ENCODE results near the gene ITGB6. TPM values are rescaled to one million over a fixed set of nuclear protein-coding genes. Genes with fewer than 3 reads are reported as not detected.

ITGB6 gene
- total and polyA plus RNA-seq, 4 donors = 0.06 to 1.4 (median 0.25) TPM

- H3K4me3 ChIP-seq (ENCODE audit: low read depth, low read length) = no peak overlapping the region
- H3K36me3 ChIP-seq (ENCODE audit: control insufficient read depth, insufficient read depth, low read length) = no peaks in the 10 kb centered on the region
- DNase-seq (ENCODE audit: low read depth in 4 of 6, low spot score in 6 of 6) = no peak
- H3K9me3 ChIP-seq (ENCODE audit: control insufficient read depth, insufficient read depth, low read length) = no peaks in the 10 kb centered on the region
- no CpG with 5 or more reads among the region's 2 CpGs for WGBS (ENCODE audit: insufficient coverage)
- H3K27ac ChIP-seq (ENCODE audit: low read depth, low read length) = no peak overlapping the region
- no peaks in the 10 kb centered on the region for H3K4me1 ChIP-seq (ENCODE audit: control insufficient read depth, insufficient read depth, low read length)
- H3K27me3 ChIP-seq (ENCODE audit: control insufficient read depth, insufficient read depth, low read length) = no peaks in the 10 kb centered on the region
Measured at GRCh38 chr2:160053946-160054345, 146.1 kb downstream of the ITGB6 start.

- WGBS (ENCODE audit: insufficient coverage) = no CpG with 5 or more reads among the region's 2 CpGs
- Histone ChIP-seq H3K27ac (ENCODE audit: low read depth, low read length) (no peak overlapping the region), H3K36me3 (ENCODE audit: control insufficient read depth, insufficient read depth, low read length) (no peaks in the 10 kb centered on the region), H3K27me3 (ENCODE audit: control insufficient read depth, insufficient read depth, low read length) (no peaks in the 10 kb centered on the region), H3K4me1 (ENCODE audit: control insufficient read depth, insufficient read depth, low read length) (no peaks in the 10 kb centered on the region), H3K4me3 (ENCODE audit: low read depth, low read length) (no peak overlapping the region), H3K9me3 (ENCODE audit: control insufficient read depth, insufficient read depth, low read length) (no peaks in the 10 kb centered on the region)
- DNase-seq (ENCODE audit: low read depth in 4 of 6, low spot score in 6 of 6) = no peak
Measured at GRCh38 chr2:160052531-160052930, 147.5 kb downstream of the ITGB6 start.

GRCh38 chr2:160051371-160051800 is 148.7 kb downstream of the ITGB6 start:
- Histone ChIP-seq H3K4me1 (ENCODE audit: control insufficient read depth, insufficient read depth, low read length) (no peaks in the 10 kb centered on the region), H3K27ac (ENCODE audit: low read depth, low read length) (no peak overlapping the region), H3K36me3 (ENCODE audit: control insufficient read depth, insufficient read depth, low read length) (no peaks in the 10 kb centered on the region), H3K4me3 (ENCODE audit: low read depth, low read length) (no peak overlapping the region), H3K9me3 (ENCODE audit: control insufficient read depth, insufficient read depth, low read length) (no peaks in the 10 kb centered on the region), H3K27me3 (ENCODE audit: control insufficient read depth, insufficient read depth, low read length) (no peaks in the 10 kb centered on the region)
- DNase-seq (ENCODE audit: low read depth in 4 of 6, low spot score in 6 of 6) = peak in 1 of 6 donors; percentile 49
- WGBS (ENCODE audit: insufficient coverage) = 63% methylated on average over 2 of the region's 3 CpGs

- WGBS (ENCODE audit: insufficient coverage) = 60% methylated on average over 1 of the region's 3 CpGs
- H3K9me3 ChIP-seq (ENCODE audit: control insufficient read depth, insufficient read depth, low read length) = no peaks in the 10 kb centered on the region
- H3K36me3 ChIP-seq (ENCODE audit: control insufficient read depth, insufficient read depth, low read length) = no peaks in the 10 kb centered on the region
- no peaks in the 10 kb centered on the region for H3K4me1 ChIP-seq (ENCODE audit: control insufficient read depth, insufficient read depth, low read length)
- no peaks in the 10 kb centered on the region for H3K27me3 ChIP-seq (ENCODE audit: control insufficient read depth, insufficient read depth, low read length)
- no peak overlapping the region for H3K27ac ChIP-seq (ENCODE audit: low read depth, low read length)
- no peak for DNase-seq (ENCODE audit: low read depth in 4 of 6, low spot score in 6 of 6)
- H3K4me3 ChIP-seq (ENCODE audit: low read depth, low read length) = no peak overlapping the region
Measured at GRCh38 chr2:160050147-160050546, 149.9 kb downstream of the ITGB6 start.

Other genes with a start within 250 kb of the ITGB6 start
- 10 to 100 TPM; 30.9 to 56.4 TPM for gene PLA2R1, start 137.7 kb downstream of the ITGB6 start, total RNA-seq
- gene PLA2R1, start 137.7 kb downstream of the ITGB6 start, polyA plus RNA-seq (ENCODE audit: insufficient read length in 2 of 2) = 10 to 100 TPM in 1 of 2 donors, 1 to 10 TPM in 1; 4.8 to 14.0 TPM

Data from spinal cord (tissue), 10 donors.